CD14-positive monocyte (primary cell): ENCODE data around the gene PCDHGC3. TPM values are rescaled to one million over a fixed set of nuclear protein-coding genes. Genes with fewer than 3 reads are reported as not detected.

ENCODE experiments used
- DNase-seq, 3 donors: peaks; one replicate each; pipeline ENCODE4 v3.0.0-alpha.2; 2011 to 2022
- H2AFZ ChIP-seq: 2 replicates; pipeline ENCODE4 v1.6.0; 2012; ENCODE audit warnings: mild to moderate bottlenecking, low read depth, low read length, inconsistent platforms; ENCODE audit not compliant: insufficient read depth, poor library complexity, severe bottlenecking
- H3K27ac ChIP-seq, 2 donors: 1 replicate in 1 of 2; 2 replicates in 1 of 2; pipeline ENCODE4 v1.5.1; 2012 to 2013; ENCODE audit warnings: low read length in 2 of 2, control low read depth in 1 of 2, inconsistent platforms in 1 of 2, low read depth in 1 of 2, mild to moderate bottlenecking in 1 of 2
- H3K27me3 ChIP-seq, 2 donors: one replicate each; pipeline versions ENCODE4 v1.6.0 to v1.6.1; 2011 to 2013; ENCODE audit warnings: low read length in 2 of 2; ENCODE audit not compliant: control insufficient read depth in 2 of 2, insufficient read depth in 2 of 2
- H3K36me3 ChIP-seq, 2 donors: replicated peaks in 1 of 2; 1 replicate in 1 of 2; 2 replicates in 1 of 2; pipeline versions ENCODE4 v1.5.1 to v1.6.1; 2012 to 2013; ENCODE audit warnings: low read length in 2 of 2, control low read depth in 1 of 2, inconsistent platforms in 1 of 2, mild to moderate bottlenecking in 1 of 2; ENCODE audit not compliant: insufficient read depth in 2 of 2, control insufficient read depth in 1 of 2
- H3K4me1 ChIP-seq, 2 donors: 1 replicate in 1 of 2; 2 replicates in 1 of 2; pipeline versions ENCODE4 v1.5.1 to v1.6.1; 2012 to 2013; ENCODE audit warnings: low read length in 2 of 2, control low read depth in 1 of 2, inconsistent platforms in 1 of 2, mild to moderate bottlenecking in 1 of 2, moderate library complexity in 1 of 2; ENCODE audit not compliant: insufficient read depth in 2 of 2, control insufficient read depth in 1 of 2
- H3K4me2 ChIP-seq: replicated peaks from 2 replicates; pipeline ENCODE3; 2012; ENCODE audit warnings: low read length, moderate library complexity, mild to moderate bottlenecking; ENCODE audit not compliant: poor library complexity, severe bottlenecking; ENCODE audit errors: extremely low read depth
- H3K4me3 ChIP-seq, 3 experiments: fragments of 200-600 bp in 1 of 3; sonication (generic) in 1 of 3; replicated peaks in 1 of 3; 1 replicate in 2 of 3; 2 replicates in 1 of 3; pipeline ENCODE4 v1.5.1; 2011 to 2013; ENCODE audit warnings: low read length in 3 of 3, mild to moderate bottlenecking in 3 of 3, control low read depth in 2 of 3, low read depth in 2 of 3, inconsistent platforms in 1 of 3, moderate library complexity in 1 of 3
- H3K79me2 ChIP-seq: 2 replicates; pipeline ENCODE4 v1.6.0; 2012; ENCODE audit warnings: mild to moderate bottlenecking, control low read depth, inconsistent platforms, low read length, moderate library complexity; ENCODE audit not compliant: insufficient read depth
- H3K9ac ChIP-seq: 2 replicates; pipeline ENCODE4 v1.6.0; 2017; ENCODE audit warnings: low read length, mild to moderate bottlenecking; ENCODE audit not compliant: insufficient read depth, poor library complexity, severe bottlenecking
- H3K9me3 ChIP-seq, 2 donors: replicated peaks in 1 of 2; 1 replicate in 1 of 2; 2 replicates in 1 of 2; pipeline versions ENCODE4 v1.5.1 to v1.6.1; 2012 to 2013; ENCODE audit warnings: low read length in 2 of 2, control low read depth in 1 of 2; ENCODE audit not compliant: control insufficient read depth in 1 of 2, insufficient read depth in 1 of 2
- H4K20me1 ChIP-seq: 2 replicates; pipeline ENCODE4 v1.6.0; 2012; ENCODE audit warnings: mild to moderate bottlenecking, low read length, control low read depth, moderate library complexity; ENCODE audit not compliant: insufficient read depth
- H3K27ac Mint-ChIP-seq, 7 donors: one replicate each; pipeline ENCODE4 v1.8.0; 2020; ENCODE audit warnings: mild to moderate bottlenecking in 7 of 7, mixed read lengths in 7 of 7, moderate library complexity in 6 of 7, inconsistent platforms in 2 of 7
- H3K27me3 Mint-ChIP-seq, 3 donors: one replicate each; pipeline ENCODE4 v1.8.0; 2021 to 2022; ENCODE audit warnings: low read depth in 3 of 3, mild to moderate bottlenecking in 3 of 3, mixed read lengths in 3 of 3, moderate library complexity in 3 of 3, inconsistent platforms in 1 of 3
- H3K36me3 Mint-ChIP-seq, 2 donors: one replicate each; pipeline ENCODE4 v1.8.0; 2020; ENCODE audit warnings: mixed read lengths in 2 of 2, inconsistent platforms in 1 of 2, mild to moderate bottlenecking in 1 of 2
- H3K4me1 Mint-ChIP-seq: one replicate; pipeline ENCODE4 v1.8.0; 2020; ENCODE audit warnings: mild to moderate bottlenecking, mixed read lengths
- H3K4me3 Mint-ChIP-seq, 2 donors: one replicate each; pipeline ENCODE4 v1.8.0; 2020; ENCODE audit warnings: mild to moderate bottlenecking in 2 of 2, mixed read lengths in 2 of 2, moderate library complexity in 1 of 2
- H3K9me3 Mint-ChIP-seq, 7 donors: one replicate each; pipeline ENCODE4 v1.8.0; 2020 to 2022; ENCODE audit warnings: mixed read lengths in 7 of 7, mild to moderate bottlenecking in 6 of 7, moderate library complexity in 6 of 7, inconsistent platforms in 2 of 7
- WGBS: methylation state at CpG from one replicate; pipeline ENCODE4 v1.1.5; 2013; ENCODE audit warnings: missing lambda C conversion rate; ENCODE audit not compliant: insufficient coverage; 5-methylcytosine and 5-hydroxymethylcytosine counted together
- intact Hi-C, 2 donors: fragments of 100-400 bp; cut with micrococcal nuclease; formaldehyde crosslinking; loops; one replicate each; pipeline versions ENCODE4 v1.15.0 to v1.15.1; 2023
- polyA plus RNA-seq, 3 donors: library from polyadenylated mRNA; depleted of rRNA in 1 of 3; unstranded in 2 of 3; stranded (reverse) in 1 of 3; fragments of 300-500 nt in 2 of 3; fragments of >200 nt in 1 of 3; fragmentation: Illumina TruSeq in 2 of 3; gene quantifications; 1 replicate in 2 of 3; 2 replicates in 1 of 3; pipeline ENCODE4 v1.2.3, GENCODE V29; 2012 to 2021
- TF ChIP-seq, protein P1 (sequence below): fragments of 200-600 bp; IDR thresholded peaks from one replicate; pipeline ENCODE4 v1.8.0; 2022; ENCODE audit warnings: antibody characterized with exemption, mild to moderate bottlenecking

Gene PCDHGC3
- polyA plus RNA-seq, 3 donors = 0.33 TPM; not detected in 2

- TF ChIP-seq, protein P1, sequence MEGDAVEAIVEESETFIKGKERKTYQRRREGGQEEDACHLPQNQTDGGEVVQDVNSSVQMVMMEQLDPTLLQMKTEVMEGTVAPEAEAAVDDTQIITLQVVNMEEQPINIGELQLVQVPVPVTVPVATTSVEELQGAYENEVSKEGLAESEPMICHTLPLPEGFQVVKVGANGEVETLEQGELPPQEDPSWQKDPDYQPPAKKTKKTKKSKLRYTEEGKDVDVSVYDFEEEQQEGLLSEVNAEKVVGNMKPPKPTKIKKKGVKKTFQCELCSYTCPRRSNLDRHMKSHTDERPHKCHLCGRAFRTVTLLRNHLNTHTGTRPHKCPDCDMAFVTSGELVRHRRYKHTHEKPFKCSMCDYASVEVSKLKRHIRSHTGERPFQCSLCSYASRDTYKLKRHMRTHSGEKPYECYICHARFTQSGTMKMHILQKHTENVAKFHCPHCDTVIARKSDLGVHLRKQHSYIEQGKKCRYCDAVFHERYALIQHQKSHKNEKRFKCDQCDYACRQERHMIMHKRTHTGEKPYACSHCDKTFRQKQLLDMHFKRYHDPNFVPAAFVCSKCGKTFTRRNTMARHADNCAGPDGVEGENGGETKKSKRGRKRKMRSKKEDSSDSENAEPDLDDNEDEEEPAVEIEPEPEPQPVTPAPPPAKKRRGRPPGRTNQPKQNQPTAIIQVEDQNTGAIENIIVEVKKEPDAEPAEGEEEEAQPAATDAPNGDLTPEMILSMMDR = no peak
- Histone ChIP-seq H3K9ac (no peak overlapping the region), H3K36me3 (no peaks in the 10 kb centered on the region), H3K79me2 (no peaks in the 10 kb centered on the region), H3K4me2 (no peak overlapping the region), H3K4me1 (no peaks in the 10 kb centered on the region), H3K4me3 (no peak overlapping the region), H3K27ac (no peak overlapping the region), H2AFZ (no peak overlapping the region), H3K9me3 (peaks cover 0 to 23% of the 10 kb centered on the region in 2 donors), H4K20me1 (no peaks in the 10 kb centered on the region), H3K27me3 (peaks cover 48 to 89% of the 10 kb centered on the region in 2 donors)
- H3K9me3 Mint-ChIP-seq = peaks cover 0 to 19% (median 8%) of the 10 kb centered on the region in 7 donors
- H3K4me3 Mint-ChIP-seq = peak overlapping the region in 1 of 2 donors; percentile 76
- no peaks in the 10 kb centered on the region for H3K36me3 Mint-ChIP-seq
- intact Hi-C loops = no loop called here
- peaks cover 66 to 89% (median 79%) of the 10 kb centered on the region in 3 donors for H3K27me3 Mint-ChIP-seq
- H3K4me1 Mint-ChIP-seq = peaks cover 8% of the 10 kb centered on the region
- H3K27ac Mint-ChIP-seq = no peak overlapping the region
- no peak for DNase-seq
- WGBS = 92% methylated on average over 6 of the region's 9 CpGs
Measured at GRCh38 chr5:141486091-141486490, 10.3 kb downstream of the PCDHGC3 start.

DNA sequence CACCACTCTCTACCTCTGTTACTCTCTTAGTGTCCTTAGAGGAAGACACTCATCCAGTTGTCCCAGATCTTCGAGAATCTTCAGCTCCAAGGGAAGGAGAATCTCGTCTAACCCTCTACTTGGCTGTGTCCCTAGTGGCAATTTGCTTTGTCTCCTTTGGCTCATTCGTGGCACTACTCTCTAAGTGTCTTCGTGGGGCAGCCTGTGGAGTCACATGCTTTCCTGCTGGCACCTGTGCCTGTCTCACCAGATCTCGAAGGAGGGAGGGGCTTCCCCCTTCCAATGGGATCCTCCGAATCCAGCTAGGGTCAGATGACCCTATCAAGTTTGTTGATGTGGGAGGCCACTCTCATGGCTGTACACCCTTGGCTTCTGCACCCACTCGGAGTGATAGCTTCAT lies 11.4 kb downstream of the PCDHGC3 start:
- Mint-ChIP-seq H3K4me3 (no peak overlapping the region), H3K36me3 (no peaks in the 10 kb centered on the region), H3K9me3 (peaks cover 0 to 23% (median 10%) of the 10 kb centered on the region in 7 donors), H3K4me1 (peaks cover 15% of the 10 kb centered on the region), H3K27ac (no peak overlapping the region), H3K27me3 (peaks cover 75 to 93% (median 84%) of the 10 kb centered on the region in 3 donors)
- Histone ChIP-seq H3K36me3 (no peaks in the 10 kb centered on the region), H3K4me3 (no peak overlapping the region), H3K9me3 (peaks cover 2 to 33% of the 10 kb centered on the region in 2 donors), H3K4me1 (peaks cover 8 to 10% of the 10 kb centered on the region in 2 donors), H3K27me3 (peaks cover 54 to 95% of the 10 kb centered on the region in 2 donors), H3K4me2 (no peak overlapping the region), H3K79me2 (no peaks in the 10 kb centered on the region), H4K20me1 (no peaks in the 10 kb centered on the region), H3K9ac (no peak overlapping the region), H3K27ac (no peak overlapping the region), H2AFZ (no peak overlapping the region)
- intact Hi-C loops = no loop called here
- DNase-seq = no peak
- WGBS = 83% methylated on average over 5 of the region's 7 CpGs
- TF ChIP-seq, protein P1 = no peak
